A673 (cell line): ENCODE results near the gene ANKS1B. TPM values are rescaled to one million over a fixed set of nuclear protein-coding genes. Genes with fewer than 3 reads are reported as not detected.

Experiments
- BruUV-seq: library from RNA; stranded (reverse); fragments of 400-500 nt; replicated peaks from 2 replicates; lab custom pipeline; 2021; lab: Mats Ljungman, UMichigan
- CTCF ChIA-PET: fragments of 300-600 bp; sonication (Branson Sonifier 250); formaldehyde crosslinking; loops from one replicate; lab custom pipeline; 2022; ENCODE audit warnings: antibody characterized with exemption; lab: Charles Lee
- POLR2A ChIA-PET: fragments of 300-600 bp; sonication (Branson Sonifier 250); formaldehyde crosslinking; loops from one replicate; lab custom pipeline; 2022; ENCODE audit warnings: antibody characterized with exemption; ENCODE audit not compliant: low non-redundant PET; lab: Charles Lee
- DNase-seq: peaks from one replicate; pipeline ENCODE4 v3.0.0-alpha.2; 2015; ENCODE audit warnings: low spot score
- H3K27ac ChIP-seq: fragments of 200-600 bp; sonication (generic); 2 replicates; pipeline ENCODE4 v1.5.1; 2016; ENCODE audit warnings: mixed run types, low read depth, mild to moderate bottlenecking, mixed read lengths, antibody characterized with exemption, low read length; ENCODE audit not compliant: poor library complexity, severe bottlenecking
- H3K27me3 ChIP-seq: fragments of 200-600 bp; sonication (generic); replicated peaks from 2 replicates; pipeline ENCODE4 v1.6.1; 2017; ENCODE audit warnings: mixed run types, low read depth, mild to moderate bottlenecking, mixed read lengths, antibody characterized with exemption, low read length; ENCODE audit not compliant: insufficient read depth, poor library complexity
- H3K36me3 ChIP-seq: fragments of 200-600 bp; sonication (generic); 2 replicates; pipeline ENCODE4 v1.6.1; 2016; ENCODE audit warnings: mixed run types, mild to moderate bottlenecking, mixed read lengths, antibody characterized with exemption, low read length; ENCODE audit not compliant: insufficient read depth, poor library complexity, severe bottlenecking
- H3K4me1 ChIP-seq: fragments of 200-600 bp; sonication (generic); 2 replicates; pipeline ENCODE4 v1.6.1; 2017; ENCODE audit warnings: mixed run types, mild to moderate bottlenecking, mixed read lengths, antibody characterized with exemption, low read length; ENCODE audit not compliant: insufficient read depth, poor library complexity, severe bottlenecking
- H3K4me3 ChIP-seq: fragments of 200-600 bp; sonication (generic); 2 replicates; pipeline ENCODE4 v1.5.1; 2016; ENCODE audit warnings: low read depth, mixed run types, mild to moderate bottlenecking, mixed read lengths, low read length; ENCODE audit not compliant: poor library complexity, severe bottlenecking
- H3K9me3 ChIP-seq: fragments of 200-600 bp; sonication (generic); 2 replicates; pipeline ENCODE4 v1.6.1; 2016; ENCODE audit warnings: mixed run types, low read depth, mild to moderate bottlenecking, mixed read lengths, antibody characterized with exemption, low read length; ENCODE audit not compliant: poor library complexity, severe bottlenecking
- CTCF ChIP-seq: fragments of 300-800, 200-600 bp; sonication (generic); conservative IDR thresholded peaks from 2 replicates; pipeline ENCODE4 v1.5.1; 2017; ENCODE audit warnings: low read depth, mild to moderate bottlenecking, antibody characterized with exemption, low read length, moderate library complexity, mixed read lengths
- EZH2 ChIP-seq: fragments of 200-600 bp; sonication (generic); IDR thresholded peaks from 2 replicates; pipeline ENCODE4 v1.6.1; 2017; ENCODE audit warnings: borderline replicate concordance, low read depth, mild to moderate bottlenecking, mixed read lengths, antibody characterized with exemption, low read length; ENCODE audit not compliant: poor library complexity, severe bottlenecking
- intact Hi-C: fragments of 100-400 bp; cut with micrococcal nuclease; formaldehyde crosslinking; loops from one replicate; pipeline ENCODE4 v1.10.0; 2022; ENCODE audit not compliant: unreplicated experiment
- total RNA-seq: library from RNA; stranded (reverse); gene quantifications from 2 replicates; pipeline ENCODE4 v1.2.3, GENCODE V29; 2021

The ANKS1B gene
- total RNA-seq, 1 experiment from 2014 or later: 0.99 TPM

- H3K4me1 ChIP-seq: no peaks in the 10 kb centered on the region
- DNase-seq: no peak
- no peak for TF ChIP-seq EZH2
- no peak for TF ChIP-seq CTCF
- no peaks in the 10 kb centered on the region for H3K9me3 ChIP-seq
- CTCF ChIA-PET: no interaction called here
- H3K4me3 ChIP-seq: no peak overlapping the region
- intact Hi-C loops: no loop called here
- BruUV-seq: no TSS peak
- H3K27me3 ChIP-seq: no peaks in the 10 kb centered on the region
- POLR2A ChIA-PET: no interaction called here
- H3K27ac ChIP-seq: no peak overlapping the region
- no peaks in the 10 kb centered on the region for H3K36me3 ChIP-seq
These were observed 462.3 kb downstream of the ANKS1B start for GRCh38 chr12:99522456-99522855.

- H3K4me1 ChIP-seq: no peaks in the 10 kb centered on the region
- intact Hi-C loops: no loop called here
- no peak overlapping the region for H3K4me3 ChIP-seq
- no peaks in the 10 kb centered on the region for H3K27me3 ChIP-seq
- TF ChIP-seq EZH2 (no peak), CTCF (no peak)
- no peak for DNase-seq
- H3K9me3 ChIP-seq: no peaks in the 10 kb centered on the region
- H3K36me3 ChIP-seq: no peaks in the 10 kb centered on the region
- CTCF ChIA-PET: no interaction called here
- H3K27ac ChIP-seq: no peak overlapping the region
- POLR2A ChIA-PET: no interaction called here
- BruUV-seq: no TSS peak
These were observed 463.1 kb downstream of the ANKS1B start for GRCh38 chr12:99521664-99522063.

- BruUV-seq: no TSS peak
- H3K9me3 ChIP-seq: no peaks in the 10 kb centered on the region
- H3K27me3 ChIP-seq: no peaks in the 10 kb centered on the region
- no peak overlapping the region for H3K4me3 ChIP-seq
- DNase-seq: no peak
- CTCF ChIA-PET: no interaction called here
- H3K36me3 ChIP-seq: no peaks in the 10 kb centered on the region
- intact Hi-C loops: no loop called here
- TF ChIP-seq EZH2: no peak
- TF ChIP-seq CTCF: no peak
- no peak overlapping the region for H3K27ac ChIP-seq
- POLR2A ChIA-PET: no interaction called here
- H3K4me1 ChIP-seq: no peaks in the 10 kb centered on the region
These were observed 471.7 kb downstream of the ANKS1B start for GRCh38 chr12:99513066-99513465.
